ENCODE results near the gene PPARG. TPM values are rescaled to one million over a fixed set of nuclear protein-coding genes. Genes with fewer than 3 reads are reported as not detected.

PPARG gene
- total RNA-seq, 1 experiment from 2014 or later = 0.79 TPM

GRCh38 chr3:12413721-12414255 is 124.9 kb downstream of the PPARG start (continued):
- TF ChIP-seq ZNF416 (CRISPR knock-in tag; IDR thresholded peaks at IDR 0.05) = no peak
- no peak for TF ChIP-seq SMAD4 (CRISPR knock-in tag; IDR thresholded peaks at IDR 0.05)

GRCh38 chr3:12415014-12415680 is 126.3 kb downstream of the PPARG start:
- no peak for DNase-seq (ENCODE audit: low spot score)
- no peak overlapping the region for H3K27ac Mint-ChIP-seq
- ChIA-PET POLR2A (no interaction called here), CTCF (no interaction called here)
- TF ChIP-seq NR3C1 (CRISPR knock-in tag; conservative IDR thresholded peaks at IDR 0.05; ENCODE audit: low read depth) (no peak), MLX (CRISPR knock-in tag; IDR thresholded peaks at IDR 0.05) (no peak), USF2 (CRISPR knock-in tag; IDR thresholded peaks at IDR 0.05) (no peak), ZNF423 (CRISPR knock-in tag; IDR thresholded peaks at IDR 0.05) (no peak), GTF2I (CRISPR knock-in tag; conservative IDR thresholded peaks at IDR 0.05) (no peak), RELA (CRISPR knock-in tag; IDR thresholded peaks at IDR 0.05; ENCODE audit: borderline replicate concordance) (no peak), PRRX2 (CRISPR knock-in tag; IDR thresholded peaks at IDR 0.05) (no peak), FOXJ3 (CRISPR knock-in tag; IDR thresholded peaks at IDR 0.05; ENCODE audit: borderline replicate concordance) (no peak), ZNF219 (CRISPR knock-in tag; IDR thresholded peaks at IDR 0.05; ENCODE audit: borderline replicate concordance) (no peak), ATF2 (CRISPR knock-in tag; IDR thresholded peaks at IDR 0.05; ENCODE audit: borderline replicate concordance, low read depth) (no peak), ESRRA (CRISPR knock-in tag; IDR thresholded peaks at IDR 0.05; ENCODE audit: borderline replicate concordance) (no peak), FOXP1 (CRISPR knock-in tag; IDR thresholded peaks at IDR 0.05; ENCODE audit: borderline replicate concordance) (no peak), ZNF416 (CRISPR knock-in tag; IDR thresholded peaks at IDR 0.05) (no peak)
- no peaks in the 10 kb centered on the region for H3K9me3 Mint-ChIP-seq
- H3K36me3 Mint-ChIP-seq = no peaks in the 10 kb centered on the region
- no peak overlapping the region for H3K4me3 Mint-ChIP-seq
- no peaks in the 10 kb centered on the region for H3K27me3 Mint-ChIP-seq (ENCODE audit: low read depth)
- no peak for ATAC-seq
- peaks cover 4% of the 10 kb centered on the region for H3K4me1 Mint-ChIP-seq

GRCh38 chr3:12416731-12417130 is 127.9 kb downstream of the PPARG start:
- DNase-seq (ENCODE audit: low spot score) = no peak
- Mint-ChIP-seq H3K9me3 (no peaks in the 10 kb centered on the region), H3K27ac (no peak overlapping the region), H3K4me3 (no peak overlapping the region), H3K36me3 (no peaks in the 10 kb centered on the region), H3K4me1 (peaks cover 4% of the 10 kb centered on the region), H3K27me3 (ENCODE audit: low read depth) (no peaks in the 10 kb centered on the region)
- ChIA-PET CTCF (no interaction called here), POLR2A (no interaction called here)
- ATAC-seq = no peak
- TF ChIP-seq ATF1 (CRISPR knock-in tag; IDR thresholded peaks at IDR 0.05) (no peak), ZNF512 (CRISPR knock-in tag; IDR thresholded peaks at IDR 0.05; ENCODE audit: borderline replicate concordance) (no peak), FOXP1 (CRISPR knock-in tag; IDR thresholded peaks at IDR 0.05; ENCODE audit: borderline replicate concordance) (no peak), CREM (CRISPR knock-in tag; IDR thresholded peaks at IDR 0.05) (no peak), ZNF396 (CRISPR knock-in tag; IDR thresholded peaks at IDR 0.05; ENCODE audit: borderline replicate concordance) (no peak), ATF2 (CRISPR knock-in tag; IDR thresholded peaks at IDR 0.05; ENCODE audit: borderline replicate concordance, low read depth) (no peak), ZBTB43 (CRISPR knock-in tag; IDR thresholded peaks at IDR 0.05) (no peak), STAT6 (CRISPR knock-in tag; conservative IDR thresholded peaks at IDR 0.05; ENCODE audit: low read depth) (no peak), ERG (CRISPR knock-in tag; IDR thresholded peaks at IDR 0.05) (no peak)
